Measurements from ENCODE around the gene ASB2.

The ASB2 gene

DNA sequence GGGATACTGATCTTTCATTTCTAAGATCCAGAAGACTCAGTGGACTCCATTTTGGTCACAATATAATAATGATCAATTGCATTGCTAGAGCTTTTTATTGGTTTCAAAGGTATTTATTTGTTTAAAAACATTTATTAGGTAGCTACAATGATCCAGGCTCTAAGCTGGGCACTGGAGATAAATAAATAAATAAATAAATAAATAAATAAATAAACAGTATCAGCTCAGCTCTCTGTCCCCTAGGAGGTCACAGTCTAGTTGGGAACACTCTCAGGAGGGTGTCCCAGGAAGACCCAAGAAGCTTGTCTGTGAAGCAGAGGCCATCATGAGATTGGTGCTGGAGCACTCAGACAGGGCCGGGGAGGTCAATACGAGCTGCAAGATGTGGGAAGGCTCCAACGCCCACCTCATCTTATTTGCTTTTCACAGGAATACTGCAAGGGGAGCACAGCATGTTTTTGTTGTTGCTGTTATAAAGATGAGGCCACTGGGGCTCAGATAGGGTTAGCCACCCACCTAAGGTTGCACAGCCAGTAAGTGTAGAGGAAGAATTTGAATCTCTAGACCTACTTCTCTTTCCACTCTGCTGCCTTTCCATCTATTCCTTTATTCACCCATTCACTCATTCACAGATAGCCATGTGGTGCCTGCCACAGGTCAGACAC is 15.5 kb downstream of the ASB2 start:
- no peak for DNase-seq

DNA sequence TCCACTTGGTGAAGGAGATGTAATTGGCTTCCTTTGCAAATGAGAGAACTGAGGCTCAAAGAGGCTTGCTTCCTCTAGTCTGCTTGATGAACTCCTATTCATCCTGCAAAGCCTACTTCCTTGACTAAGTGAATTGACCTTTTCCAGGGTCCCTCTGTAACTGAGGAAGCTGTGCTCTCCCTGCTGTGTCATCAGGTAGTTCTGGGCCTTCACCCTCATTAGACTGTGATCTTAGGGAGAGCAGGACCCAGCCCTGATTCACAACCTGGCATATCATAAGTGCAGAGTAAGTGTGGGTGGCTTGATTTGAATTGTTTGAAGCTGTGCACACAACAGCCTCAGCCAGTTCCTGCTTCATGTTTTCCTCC is 16.3 kb downstream of the ASB2 start:
- no peak for DNase-seq

DNA sequence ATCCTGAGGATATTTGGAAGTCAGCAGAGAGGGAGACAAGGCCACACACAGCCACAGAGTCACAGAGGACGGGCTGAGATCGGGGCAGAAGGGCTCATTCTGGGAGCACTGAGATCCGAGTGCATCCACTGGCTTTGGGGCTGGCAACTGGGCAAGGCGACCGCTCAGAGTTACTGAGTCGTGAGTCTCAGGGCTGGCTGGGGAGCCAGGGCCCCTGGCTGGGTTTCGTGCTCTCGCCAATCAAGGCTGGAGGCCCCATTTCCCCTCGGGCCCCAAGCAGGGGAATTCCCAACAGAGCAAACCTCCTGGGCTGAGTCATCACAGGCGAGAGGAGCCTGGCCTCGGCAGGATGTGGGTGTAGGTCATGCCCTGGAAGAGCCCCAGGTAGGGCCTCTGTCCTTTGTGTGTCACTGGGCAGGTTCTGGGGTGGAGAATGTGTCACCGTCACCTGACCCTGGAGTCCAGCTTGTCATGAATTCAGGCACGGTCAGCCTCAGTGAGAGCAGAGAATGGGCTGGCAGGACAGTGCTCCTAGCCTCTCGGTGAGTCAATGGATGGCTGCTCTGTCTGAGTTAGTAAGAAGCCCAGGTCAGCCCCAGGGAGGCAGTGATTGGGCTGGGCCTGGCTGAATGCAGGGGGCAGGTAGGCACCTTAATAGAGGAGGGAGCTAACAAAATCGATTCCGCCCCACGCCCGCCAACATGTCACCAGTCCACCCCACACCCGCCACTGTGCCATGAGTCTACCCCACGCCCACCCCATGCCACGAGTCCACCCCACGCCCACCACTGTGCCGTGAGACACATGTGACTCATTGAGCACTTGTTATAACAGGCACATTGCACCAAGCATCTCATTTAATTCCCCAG is 16.9 kb downstream of the ASB2 start:
- no peak for DNase-seq

DNA sequence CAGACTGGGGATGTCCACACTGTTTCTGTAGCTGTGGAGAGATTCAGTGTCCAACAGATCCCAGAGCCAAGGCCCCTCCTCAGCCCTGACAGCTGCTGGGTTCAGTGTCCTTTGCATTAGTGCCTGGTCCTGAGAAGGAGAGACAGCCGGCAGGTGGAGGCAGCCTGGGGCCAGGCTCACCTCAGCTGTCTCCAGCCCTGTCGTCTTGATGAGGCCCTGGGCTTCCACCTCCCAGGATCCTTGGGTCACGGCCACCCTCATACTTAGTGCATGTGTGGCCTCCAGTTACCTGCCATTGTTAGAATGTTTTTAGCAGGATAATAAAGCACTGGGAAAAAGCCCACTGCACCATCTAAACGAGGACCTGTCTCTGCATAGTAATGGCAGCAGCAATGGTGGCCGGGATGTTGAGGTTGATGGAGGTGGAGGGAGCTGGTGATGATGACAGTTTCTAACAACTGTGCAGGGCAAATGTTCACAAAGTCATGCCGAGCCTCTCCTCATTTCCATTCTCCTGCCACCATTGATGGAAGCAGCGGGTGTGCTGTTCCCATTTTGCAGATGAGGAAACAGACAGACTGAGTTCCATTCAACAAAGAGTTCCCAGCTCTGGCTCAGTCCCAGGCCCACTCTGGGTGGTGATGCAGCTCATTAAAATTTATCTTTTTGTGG is 17.7 kb downstream of the ASB2 start:
- DNase-seq = no peak

DNA sequence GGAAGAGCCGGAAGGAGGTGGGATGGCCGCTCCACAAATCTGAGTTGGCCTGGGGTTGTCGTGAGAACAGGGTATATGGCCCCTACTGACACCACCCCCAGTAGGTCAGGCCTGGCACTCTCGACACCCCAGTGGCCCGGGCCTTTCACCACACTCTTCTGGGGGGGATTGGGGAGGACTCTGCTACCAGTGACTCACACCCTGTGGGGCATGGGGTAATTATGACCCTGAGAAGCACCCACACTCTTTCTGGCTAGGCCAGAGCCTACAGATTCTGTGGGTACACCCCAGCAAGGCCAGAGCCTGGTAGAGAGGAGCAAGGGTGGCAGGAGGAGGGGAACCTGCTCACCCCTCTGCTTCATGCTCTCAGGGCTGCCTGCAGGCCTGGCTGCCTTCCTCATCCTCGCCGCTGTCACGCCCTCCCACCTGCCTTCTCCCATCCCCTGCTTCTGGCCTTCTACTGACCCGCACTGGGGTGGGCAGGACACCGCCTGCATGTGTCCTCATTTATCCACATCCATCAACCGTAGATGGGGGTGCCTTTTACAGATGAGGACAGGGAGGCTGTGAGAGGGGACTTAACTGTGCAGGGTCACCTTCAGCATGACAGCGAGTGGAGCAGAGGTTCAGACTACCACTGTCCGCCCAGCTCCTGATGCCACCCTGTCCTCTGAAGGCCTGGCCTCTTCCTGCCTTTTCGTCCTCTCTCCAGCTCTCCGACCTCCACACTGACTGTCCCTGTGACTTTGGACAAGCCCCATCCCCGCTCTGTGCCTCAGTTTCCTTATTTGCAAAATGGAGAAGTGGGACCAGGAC is 18.4 kb downstream of the ASB2 start:
- no peak for DNase-seq

DNA sequence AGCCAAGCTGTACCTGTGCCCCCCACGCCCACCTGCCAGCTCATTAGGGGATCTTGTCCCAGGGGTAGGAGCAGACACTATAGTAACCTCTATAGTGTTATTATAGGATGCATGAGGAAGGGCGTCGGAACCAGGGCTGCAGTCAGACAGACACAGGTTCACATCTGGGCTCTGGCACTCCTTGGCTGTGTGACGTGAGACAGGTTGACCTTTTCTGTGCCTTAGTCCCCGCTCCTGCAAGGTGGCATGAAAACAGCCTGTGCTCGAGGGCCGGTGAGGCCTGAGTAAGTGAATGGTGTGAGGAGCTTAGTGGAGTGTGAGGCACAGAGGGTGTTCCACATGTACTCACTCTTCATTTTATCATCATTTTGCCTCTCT is 19.0 kb downstream of the ASB2 start:
- no peak for DNase-seq

DNA sequence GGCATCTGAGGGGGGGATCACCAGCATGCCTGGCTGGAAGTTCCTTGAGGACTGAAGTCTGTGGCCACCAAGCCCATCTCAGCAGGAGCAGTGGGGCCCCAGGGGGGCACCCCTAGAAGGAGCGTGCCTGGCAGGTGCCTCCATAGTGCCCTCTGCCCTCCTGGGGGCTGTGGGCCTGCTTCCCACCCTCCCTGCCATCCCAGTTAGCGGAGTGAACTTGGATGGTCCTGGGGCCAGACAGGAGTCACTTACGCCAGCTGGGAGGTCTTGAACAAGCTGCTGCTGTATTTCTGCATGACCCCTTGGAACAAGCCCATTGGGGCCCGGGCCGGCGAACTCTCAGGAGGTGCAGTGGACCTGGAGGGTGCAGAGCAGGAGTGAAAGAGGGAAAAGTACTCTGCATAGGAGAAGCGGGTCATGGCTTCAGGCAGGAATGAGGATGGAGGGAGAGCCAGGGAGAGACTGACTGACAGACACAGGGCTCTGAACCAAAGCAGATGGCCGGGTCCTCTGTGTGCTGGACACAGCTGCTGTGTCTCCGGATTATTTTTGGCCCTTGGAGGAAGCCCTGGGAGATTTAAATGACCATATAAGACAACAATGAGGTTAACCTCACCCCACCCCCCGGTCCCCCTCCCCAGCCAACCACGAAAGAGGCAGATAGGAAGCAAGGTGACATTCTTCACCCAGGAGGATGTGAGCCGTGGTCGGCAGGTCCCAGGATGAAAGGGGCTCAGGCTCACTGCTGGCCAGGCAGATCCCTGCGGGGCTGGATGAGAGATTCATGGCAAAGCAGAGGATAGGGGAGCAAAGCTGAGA is 19.6 kb downstream of the ASB2 start:
- no peak for DNase-seq

DNA sequence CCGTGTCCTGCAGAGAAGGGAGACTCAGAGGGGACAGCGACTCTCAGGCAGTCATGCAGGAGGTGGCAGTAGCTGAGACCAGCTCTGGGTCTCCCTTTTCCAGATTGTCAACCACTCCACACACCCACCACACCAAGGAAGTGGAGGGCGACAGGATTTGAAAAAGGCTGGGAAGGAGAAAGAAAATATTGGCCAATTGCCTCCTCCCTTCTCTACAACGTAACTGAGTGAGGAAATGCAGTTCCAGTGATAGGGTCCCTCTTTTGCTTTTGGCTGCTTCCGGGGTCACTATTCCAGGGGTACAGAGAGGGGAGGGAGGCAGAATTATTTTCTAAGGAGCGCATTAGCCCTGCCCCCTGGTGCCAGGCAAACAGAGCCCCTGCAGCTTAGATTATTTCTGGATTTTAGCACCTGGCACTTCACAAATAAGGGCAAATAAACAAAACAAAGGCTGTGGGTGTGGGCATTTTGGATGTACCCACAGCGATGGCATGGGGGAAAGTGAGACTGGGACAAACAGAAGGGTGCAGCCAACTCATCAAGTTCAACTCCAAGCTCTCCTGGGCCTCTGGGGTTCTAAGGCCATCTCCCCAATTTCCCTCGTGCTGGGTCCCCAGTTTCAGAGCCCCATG is 20.4 kb downstream of the ASB2 start:
- DNase-seq = no peak

DNA sequence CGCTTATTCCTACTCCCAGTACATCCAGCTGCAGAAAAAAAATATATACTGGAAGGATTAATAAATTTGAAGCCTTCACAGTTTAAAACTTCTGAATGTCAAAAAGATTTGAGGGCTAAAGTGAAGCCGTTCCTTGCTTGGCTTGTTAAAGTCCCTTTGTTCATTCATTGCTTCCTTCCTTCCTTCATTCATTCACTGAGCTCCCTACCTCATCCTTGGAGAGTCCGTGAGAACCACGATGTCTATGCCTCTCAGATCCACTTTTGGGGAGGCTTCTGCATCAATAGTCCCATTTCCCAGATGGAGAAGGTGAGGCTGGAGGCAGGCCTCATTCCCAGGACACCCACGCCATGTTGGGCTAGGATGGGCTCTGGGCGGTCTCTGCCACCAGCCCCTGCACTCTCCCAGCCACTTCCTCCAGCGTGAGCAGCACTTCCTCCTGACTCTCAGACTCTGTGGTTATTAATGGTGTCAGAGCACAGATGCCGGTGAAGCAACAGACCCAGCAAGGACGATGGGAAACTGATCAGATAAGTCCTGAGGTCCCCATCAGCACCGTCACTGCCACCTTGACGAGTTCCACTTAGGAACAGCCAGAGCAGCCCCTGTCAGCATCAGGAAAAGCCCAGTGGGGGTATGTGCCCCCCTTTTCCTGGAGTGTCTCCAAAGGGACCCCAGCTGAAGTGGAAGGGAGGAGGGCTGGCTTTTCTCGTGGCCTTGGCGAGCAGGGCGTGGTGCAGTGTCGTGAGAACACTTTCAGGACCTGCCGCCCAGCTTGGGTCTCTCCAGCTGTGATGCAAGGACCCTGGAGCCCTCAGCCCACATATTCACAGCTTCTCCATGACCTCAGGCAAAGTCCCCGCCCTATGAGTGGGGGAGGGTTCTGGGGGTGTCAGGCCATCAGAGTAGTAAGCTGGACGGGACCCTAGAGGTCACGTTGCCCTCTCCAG is 21.2 kb downstream of the ASB2 start:
- DNase-seq = no peak

DNA sequence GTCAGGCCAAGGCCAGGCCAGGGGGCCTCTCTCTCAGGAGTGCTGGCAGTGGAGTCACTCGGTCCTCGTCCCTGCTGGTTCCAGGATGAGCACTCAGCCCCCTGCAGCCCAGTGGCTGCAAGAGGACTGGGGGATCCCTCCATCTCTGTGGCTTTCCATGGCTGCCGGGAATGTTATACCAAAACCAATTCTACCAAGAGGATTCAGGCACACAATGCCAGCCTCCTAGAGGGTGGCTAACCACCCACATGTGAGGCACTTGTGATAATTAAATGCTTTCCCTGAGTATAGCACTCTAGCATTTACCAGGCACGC is 21.9 kb downstream of the ASB2 start:
- DNase-seq = no peak

DNA sequence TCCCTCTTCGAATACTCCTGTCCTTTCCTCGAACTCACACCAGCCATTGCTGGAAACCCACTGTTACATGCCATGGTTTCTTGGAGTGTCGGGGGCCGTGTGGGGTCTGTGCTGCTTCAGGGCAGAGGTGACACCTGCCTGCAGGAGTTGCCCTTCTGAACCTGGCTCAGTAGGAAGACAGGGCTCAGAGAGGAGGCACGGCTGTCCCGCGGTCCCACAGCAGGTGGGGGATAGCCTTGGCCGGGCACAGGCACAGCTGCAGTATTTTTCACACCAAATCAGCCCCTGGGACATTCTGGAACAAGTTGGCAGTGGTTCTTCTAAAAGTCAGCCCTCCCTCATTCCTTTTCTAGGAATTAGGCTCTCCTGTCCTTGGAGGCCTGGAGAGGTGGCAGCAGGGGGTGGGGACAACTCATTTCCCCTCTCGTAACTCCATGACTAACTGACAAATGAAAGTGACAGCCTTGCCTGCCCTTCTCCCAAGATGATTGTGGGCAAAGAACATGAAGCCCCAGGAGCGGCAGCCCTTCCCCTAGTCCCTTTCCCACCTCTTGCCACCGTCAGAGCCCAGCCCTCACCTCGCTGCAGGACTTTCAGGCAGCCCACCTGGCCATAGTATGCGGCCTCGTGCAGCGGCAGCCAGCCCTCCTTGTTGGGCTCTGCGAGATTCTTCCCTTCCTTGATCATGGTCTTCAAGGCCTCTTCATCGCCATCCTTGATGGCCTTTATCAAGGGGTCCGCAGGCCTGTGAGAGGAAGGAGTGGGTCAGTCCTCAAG is 22.4 kb downstream of the ASB2 start:
- no peak for DNase-seq

DNA sequence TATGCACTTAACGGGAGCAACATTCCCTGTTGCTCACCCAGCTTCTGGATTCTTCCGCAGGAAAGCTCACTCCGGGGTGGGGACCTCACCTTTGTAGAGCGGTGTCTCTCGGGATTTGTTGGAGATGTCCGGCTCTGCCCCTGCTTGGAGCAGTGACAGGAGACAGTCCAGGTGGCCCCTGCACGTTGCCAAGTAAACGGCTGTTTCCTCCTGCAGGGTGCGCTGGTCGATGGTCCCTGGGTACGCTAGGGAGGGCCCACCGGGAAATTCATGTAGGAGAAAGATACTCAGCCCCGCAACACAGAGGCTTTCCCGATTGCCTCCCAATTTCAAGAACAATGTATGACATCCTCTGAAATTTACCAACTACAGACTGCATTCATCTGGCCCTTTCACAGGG is 23.1 kb downstream of the ASB2 start:
- DNase-seq = no peak

DNA sequence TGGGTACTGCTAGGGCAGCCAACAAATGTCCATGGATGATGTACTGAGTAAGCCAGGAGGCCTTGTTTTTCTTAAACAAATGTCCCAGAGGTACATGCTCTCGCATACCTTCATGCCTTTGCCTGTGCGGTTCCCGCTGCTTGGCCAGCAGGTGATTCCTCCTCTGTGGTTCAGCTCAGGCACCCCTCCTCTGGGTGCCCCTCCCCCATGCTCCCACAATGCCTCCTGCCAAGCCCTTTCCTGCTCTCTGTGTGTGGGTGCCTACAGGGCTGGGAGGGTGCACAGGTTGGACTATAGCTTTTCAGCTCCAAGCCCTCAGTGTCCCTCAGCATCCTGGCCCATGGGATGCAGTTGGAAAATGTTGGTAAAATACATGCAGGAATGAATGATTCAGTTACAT is 23.5 kb downstream of the ASB2 start:
- no peak for DNase-seq

DNA sequence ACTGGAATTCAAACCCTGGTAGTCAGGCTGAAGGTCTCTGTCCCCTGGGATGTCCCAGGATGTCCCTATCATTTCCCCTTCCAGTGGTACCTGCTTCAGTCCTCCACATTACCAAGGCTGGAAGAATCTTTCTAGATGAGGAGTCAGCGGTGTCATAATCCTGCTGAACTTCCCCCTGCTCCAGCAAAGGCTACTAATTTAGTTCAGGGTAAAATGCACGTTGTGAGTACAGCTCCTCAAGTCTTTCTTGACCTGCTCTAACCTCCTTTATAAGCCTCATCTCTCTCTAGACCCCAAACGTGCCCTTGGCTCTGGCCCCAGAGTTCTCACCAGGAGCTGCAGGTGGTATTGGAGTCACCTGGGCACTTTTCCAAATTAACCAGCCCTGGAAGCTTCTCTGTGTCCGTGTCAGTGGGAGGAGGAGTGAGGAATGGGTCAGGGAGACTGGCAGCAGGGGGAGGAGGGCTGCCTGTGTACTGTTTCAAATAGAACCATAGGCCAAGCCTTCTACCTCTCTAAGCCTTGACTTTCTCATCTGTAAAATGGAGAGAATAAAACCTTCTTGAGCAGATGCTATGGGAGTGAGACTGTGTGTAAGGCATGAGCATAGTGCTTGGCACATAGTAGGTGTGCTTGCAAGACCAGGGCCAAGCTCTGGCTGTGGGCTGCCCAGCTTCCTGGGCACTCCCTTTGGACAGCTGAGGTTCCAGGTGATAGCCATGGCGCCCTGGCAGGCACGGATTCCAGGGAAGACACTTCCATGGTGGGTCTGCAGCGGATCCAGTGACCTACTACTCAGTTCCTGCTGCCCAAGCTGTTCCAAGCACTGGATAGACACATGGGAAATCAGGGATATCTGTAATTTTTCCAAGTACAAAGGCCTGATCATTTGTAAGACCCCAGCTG is 24.5 kb downstream of the ASB2 start:
- DNase-seq = no peak

DNA sequence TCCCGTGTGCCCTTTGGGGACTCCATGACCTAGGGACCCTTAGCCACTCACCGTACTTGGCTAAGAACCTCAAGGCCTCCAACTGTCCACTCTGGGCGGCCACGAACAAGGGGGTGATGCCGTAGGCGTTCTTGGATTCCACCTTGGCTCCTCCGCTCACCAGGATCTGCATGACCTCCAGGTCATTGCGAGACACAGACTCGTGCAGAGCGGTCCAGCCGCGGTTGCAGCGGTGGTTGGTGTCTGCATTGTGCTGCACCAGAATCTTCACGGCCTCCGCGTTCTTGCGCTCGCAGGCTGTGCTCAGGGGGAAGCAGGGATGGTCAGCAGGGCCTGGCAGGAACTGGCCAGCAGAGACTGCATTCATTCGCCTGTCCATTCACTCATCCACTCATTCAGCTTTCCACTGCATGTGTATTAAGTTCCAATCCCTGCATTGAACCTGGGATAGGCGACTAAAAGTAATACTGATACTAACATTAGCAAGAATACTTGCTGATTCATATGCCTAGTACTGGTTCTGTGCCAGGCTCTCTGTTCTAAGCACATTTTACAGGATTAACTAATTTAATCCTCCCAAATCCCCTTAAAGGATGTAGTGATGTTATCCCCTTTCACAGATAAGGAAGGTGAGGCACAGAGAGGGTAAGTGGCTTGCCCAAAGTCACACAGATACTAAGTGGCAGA is 25.3 kb downstream of the ASB2 start:
- DNase-seq = no peak

DNA sequence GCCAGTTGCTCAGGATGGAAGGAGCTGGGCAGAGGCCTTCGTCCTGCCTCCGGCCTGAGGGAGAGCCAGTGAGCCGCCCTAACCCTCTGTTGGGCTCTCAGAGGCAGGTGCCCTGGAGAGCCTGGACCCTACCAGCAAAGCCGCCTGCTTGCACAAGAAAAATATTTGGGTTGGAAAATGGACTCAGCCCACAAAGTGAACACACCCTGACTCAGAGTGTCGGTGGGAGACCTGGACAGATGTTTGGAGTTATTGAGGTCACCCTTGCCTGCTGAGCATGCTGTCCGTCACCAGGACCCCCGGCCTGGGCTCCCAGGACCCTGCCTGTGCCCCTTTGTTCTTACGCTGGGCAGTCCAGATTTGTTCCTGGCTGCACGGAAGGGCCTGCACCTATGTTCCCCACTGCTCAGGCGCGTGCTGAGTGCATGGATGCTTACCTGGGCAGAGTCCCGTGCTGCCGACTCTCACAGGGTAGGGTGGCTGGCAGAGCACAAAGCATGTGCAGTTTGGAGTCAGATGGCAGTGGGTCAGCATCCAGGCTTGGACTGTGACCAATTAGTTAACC is 26.8 kb downstream of the ASB2 start:
- DNase-seq = no peak

DNA sequence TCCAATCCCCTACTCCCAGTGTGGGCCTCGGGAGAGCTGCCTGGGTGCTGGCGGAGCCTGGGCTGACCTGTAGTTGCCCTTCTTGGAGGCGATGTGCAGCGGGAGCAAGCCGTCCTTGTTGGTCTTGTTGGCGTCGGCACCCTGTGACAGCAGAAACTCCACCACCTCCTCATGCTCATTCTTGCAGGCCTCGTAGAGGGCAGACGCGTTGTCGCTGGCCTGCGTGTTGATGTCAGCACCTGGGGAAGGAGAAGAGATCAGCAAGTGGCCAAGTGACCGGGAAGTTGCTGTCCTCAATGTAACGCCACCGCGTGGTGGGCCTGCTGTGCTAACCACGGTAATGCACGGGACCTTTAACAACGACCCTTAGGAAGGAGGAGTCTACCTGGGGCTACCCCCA is 29.1 kb downstream of the ASB2 start:
- DNase-seq = no peak

DNA sequence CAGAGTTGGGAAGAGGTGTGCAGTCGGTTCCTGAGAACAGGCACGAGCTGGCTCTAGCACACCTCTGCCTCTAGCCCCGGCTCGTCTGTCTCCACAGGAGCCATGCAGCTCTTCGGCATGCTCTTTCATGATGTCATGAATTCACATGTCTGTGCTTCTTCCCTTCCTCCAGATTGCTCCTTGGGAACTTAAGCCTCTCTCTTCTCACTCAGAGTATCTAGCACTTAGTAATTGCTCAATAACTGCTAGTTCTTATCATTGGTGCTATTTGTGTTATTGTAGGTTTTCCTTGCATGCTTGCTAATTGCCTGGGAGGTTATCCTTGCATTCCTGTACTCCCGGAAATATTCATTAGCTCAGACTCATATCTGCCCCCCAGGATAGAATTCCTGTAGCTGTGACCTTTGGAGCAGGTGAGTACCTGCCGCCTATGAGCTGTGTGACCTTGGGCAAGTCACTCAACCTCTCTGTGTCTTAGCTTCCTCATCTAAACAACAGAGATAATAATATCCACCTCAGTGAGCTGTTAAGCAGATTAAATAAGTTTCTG is 29.8 kb downstream of the ASB2 start:
- no peak for DNase-seq
